Lower leg skin (tissue), 4 donors: Measurements from ENCODE around the gene PIK3CA. TPM values are rescaled to one million over a fixed set of nuclear protein-coding genes. Genes with fewer than 3 reads are reported as not detected.
"Not testable (repeated sequence)": the region's sequence is repeated elsewhere in the genome, so short reads cannot be mapped to it uniquely, and the experiment has no call there.

Experiments
- DNase-seq, 2 donors: peaks; one replicate each; pipeline ENCODE4 v3.0.0-alpha.2; 2019; ENCODE audit warnings: low spot score in 2 of 2
- H3K4me3 ChIP-seq: fragments of 200-600 bp; sonication (generic); 2 replicates; pipeline ENCODE4 v1.5.1; 2017; ENCODE audit warnings: mild to moderate bottlenecking, low read depth; ENCODE audit not compliant: poor library complexity, severe bottlenecking
- CTCF ChIP-seq, 3 donors: fragments of 450-650 bp; IDR thresholded peaks; one replicate each; pipeline ENCODE4 v1.5.1; 2016; ENCODE audit warnings: antibody characterized with exemption in 3 of 3, mild to moderate bottlenecking in 3 of 3, moderate library complexity in 2 of 3
- POLR2A ChIP-seq, 2 donors: fragments of 450-650 bp; IDR thresholded peaks; one replicate each; pipeline ENCODE4 v1.6.1; 2016 to 2017; ENCODE audit warnings: antibody characterized with exemption in 2 of 2, mild to moderate bottlenecking in 1 of 2, moderate library complexity in 1 of 2
- WGBS, 2 donors: methylation state at CpG; one replicate each; pipeline ENCODE4 v1.1.5; 2018; 5-methylcytosine and 5-hydroxymethylcytosine counted together
- intact Hi-C: fragments of 100-400 bp; cut with DNase I; formaldehyde crosslinking; loops from one replicate; pipeline ENCODE4 v1.15.0; 2023; ENCODE audit warnings: low total_unique reads
- total RNA-seq, 4 donors: library from RNA; depleted of rRNA; stranded (reverse); fragments of >200 nt; gene quantifications; one replicate each; pipeline ENCODE4 v1.1.0, GENCODE V29; 2016

PIK3CA gene
- total RNA-seq, 4 donors from 2014 or later = 18.4 to 22.4 (median 21.3) TPM

GRCh38 chr3:179108086-179108485 is 40.1 kb upstream of the PIK3CA start:
- no peak for DNase-seq
- H3K4me3 ChIP-seq = no peak overlapping the region
- WGBS, 2 donors = 65 to 70% methylated on average over 1 of the region's 1 CpG
- TF ChIP-seq POLR2A (IDR thresholded peaks at IDR 0.05) = no peak
- TF ChIP-seq CTCF (IDR thresholded peaks at IDR 0.05) = no peak
- intact Hi-C loops = no loop called here

DNA sequence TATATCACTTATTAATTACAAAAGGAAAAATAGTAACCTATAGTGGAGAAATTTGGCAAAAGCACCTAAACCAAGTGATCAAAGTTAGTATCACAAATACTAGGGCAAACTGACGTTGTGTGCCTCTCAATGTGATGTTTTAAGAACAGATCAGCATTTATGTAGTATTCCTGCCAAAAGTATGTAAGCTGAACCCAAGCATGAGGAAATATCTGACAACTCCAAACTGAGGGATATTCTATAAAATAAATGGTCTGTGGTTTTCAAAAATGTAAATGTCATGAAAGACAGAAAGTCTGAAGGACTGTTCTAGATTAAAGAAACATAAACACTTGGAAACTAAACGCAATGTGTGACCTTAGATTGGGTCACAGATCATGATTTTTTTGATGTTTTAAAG is 34.3 kb upstream of the PIK3CA start:
- H3K4me3 ChIP-seq = no peak overlapping the region
- WGBS, 2 donors = 34 to 37% methylated on average over 2 of the region's 2 CpGs
- TF ChIP-seq CTCF (IDR thresholded peaks at IDR 0.05) (no peak), POLR2A (IDR thresholded peaks at IDR 0.05) (no peak)
- no peak for DNase-seq
- intact Hi-C loops = no loop called here

DNA sequence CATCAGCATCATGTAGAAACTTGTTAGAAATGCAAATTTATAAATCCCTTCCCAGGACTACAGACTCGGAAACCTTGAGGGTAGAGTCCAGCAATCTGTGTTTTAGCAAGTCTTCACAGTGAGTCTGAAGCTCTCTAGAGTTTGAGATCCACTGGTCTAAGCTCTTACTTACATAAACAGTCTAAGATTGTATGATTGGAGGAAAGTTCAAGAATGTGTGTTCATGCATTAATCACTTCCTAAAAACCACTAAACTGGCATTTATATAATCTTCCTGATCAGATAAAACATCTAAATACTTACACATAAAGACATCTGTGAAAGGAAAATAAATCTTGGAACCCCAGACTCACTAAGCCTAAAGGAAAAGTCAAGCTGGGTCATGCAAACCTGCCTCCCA is 32.7 kb upstream of the PIK3CA start:
- intact Hi-C loops, H3K4me3 ChIP-seq, DNase-seq: not testable (repeated sequence)
- WGBS, 2 donors = 44 to 52% methylated on average over 1 of the region's 1 CpG

DNA sequence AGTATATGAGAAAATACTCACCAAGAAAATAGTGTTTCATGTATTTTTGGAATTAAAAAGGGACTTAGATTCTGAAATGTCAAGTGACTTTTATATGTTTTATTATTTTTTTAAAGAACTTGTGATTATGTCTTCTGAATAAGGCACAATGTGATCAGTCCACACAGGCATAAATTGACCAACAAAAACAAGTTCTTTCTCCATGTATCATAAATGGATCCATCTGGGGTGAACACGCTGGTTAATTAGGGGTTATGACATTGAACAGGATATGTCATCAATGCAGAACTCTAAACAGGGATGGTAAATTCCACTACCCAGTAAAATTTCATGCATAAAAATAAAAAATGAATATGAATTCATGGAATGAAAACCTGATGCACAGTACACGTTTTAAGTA is 31.3 kb upstream of the PIK3CA start:
- no peak overlapping the region for H3K4me3 ChIP-seq
- no peak for TF ChIP-seq POLR2A (IDR thresholded peaks at IDR 0.05)
- TF ChIP-seq CTCF (IDR thresholded peaks at IDR 0.05) = no peak
- 61 to 74% methylated on average over 2 of the region's 2 CpGs for WGBS, 2 donors
- intact Hi-C loops = no loop called here
- DNase-seq = no peak

- H3K4me3 ChIP-seq, intact Hi-C loops: not testable (repeated sequence)
- WGBS, 2 donors = 83 to 92% methylated on average over 25 to 26 of the region's 27 CpGs
- DNase-seq = peak in 1 of 2 donors; percentile 26
Observed at GRCh38 chr3:179132191-179132890, 15.8 kb upstream of the PIK3CA start.

DNA sequence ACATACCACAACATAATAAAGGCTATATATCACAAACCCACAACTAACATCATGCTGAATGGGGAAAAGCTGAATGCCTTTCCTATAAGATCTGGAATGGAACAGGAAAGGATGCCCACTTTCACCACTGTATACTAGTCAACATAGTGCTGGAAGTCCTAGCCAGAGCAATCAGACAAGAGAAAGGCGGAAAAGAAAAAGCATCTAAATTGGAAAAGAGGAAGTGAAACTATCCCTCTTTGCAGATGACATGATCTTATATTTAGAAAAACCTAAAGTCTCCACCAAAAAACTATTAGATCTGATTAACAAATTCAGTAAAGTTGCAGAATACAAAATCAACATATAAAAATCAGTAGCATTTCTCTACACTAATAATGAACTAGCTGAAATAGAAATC is 14.6 kb upstream of the PIK3CA start:
- WGBS, 2 donors = 46 to 87% methylated on average over 1 of the region's 1 CpG
- intact Hi-C loops = no loop called here
- no peak for DNase-seq
- no peak for TF ChIP-seq POLR2A (IDR thresholded peaks at IDR 0.05)
- TF ChIP-seq CTCF (IDR thresholded peaks at IDR 0.05) = no peak
- no peak overlapping the region for H3K4me3 ChIP-seq

- TF ChIP-seq POLR2A (IDR thresholded peaks at IDR 0.05) = no peak
- no peak for TF ChIP-seq CTCF (IDR thresholded peaks at IDR 0.05)
- no peak for DNase-seq
- 88 to 94% methylated on average over 1 of the region's 1 CpG for WGBS, 2 donors
- no peak overlapping the region for H3K4me3 ChIP-seq
- intact Hi-C loops = no loop called here
Observed at GRCh38 chr3:179136195-179136594, 12.0 kb upstream of the PIK3CA start.
